IPS-15b (cell line): ENCODE data around the gene FGF10.

Experiments used
- H3K27me3 ChIP-seq: one replicate; pipeline ENCODE4 v1.6.1; 2013; ENCODE audit warnings: low read length; ENCODE audit not compliant: control insufficient read depth, insufficient read depth
- H3K36me3 ChIP-seq: one replicate; pipeline ENCODE4 v1.6.1; 2013; ENCODE audit warnings: low read length; ENCODE audit not compliant: control insufficient read depth, insufficient read depth
- H3K4me1 ChIP-seq: one replicate; pipeline ENCODE4 v1.6.1; 2013; ENCODE audit warnings: mild to moderate bottlenecking, low read length; ENCODE audit not compliant: control insufficient read depth, insufficient read depth
- H3K4me3 ChIP-seq: one replicate; pipeline ENCODE4 v1.5.1; 2013; ENCODE audit warnings: low read depth, low read length
- H3K9ac ChIP-seq: one replicate; pipeline ENCODE4 v1.6.1; 2013; ENCODE audit warnings: low read depth, mild to moderate bottlenecking, low read length
- H3K9me3 ChIP-seq: one replicate; pipeline ENCODE4 v1.6.1; 2013; ENCODE audit warnings: mild to moderate bottlenecking, low read length; ENCODE audit not compliant: control insufficient read depth, insufficient read depth

The FGF10 gene

DNA sequence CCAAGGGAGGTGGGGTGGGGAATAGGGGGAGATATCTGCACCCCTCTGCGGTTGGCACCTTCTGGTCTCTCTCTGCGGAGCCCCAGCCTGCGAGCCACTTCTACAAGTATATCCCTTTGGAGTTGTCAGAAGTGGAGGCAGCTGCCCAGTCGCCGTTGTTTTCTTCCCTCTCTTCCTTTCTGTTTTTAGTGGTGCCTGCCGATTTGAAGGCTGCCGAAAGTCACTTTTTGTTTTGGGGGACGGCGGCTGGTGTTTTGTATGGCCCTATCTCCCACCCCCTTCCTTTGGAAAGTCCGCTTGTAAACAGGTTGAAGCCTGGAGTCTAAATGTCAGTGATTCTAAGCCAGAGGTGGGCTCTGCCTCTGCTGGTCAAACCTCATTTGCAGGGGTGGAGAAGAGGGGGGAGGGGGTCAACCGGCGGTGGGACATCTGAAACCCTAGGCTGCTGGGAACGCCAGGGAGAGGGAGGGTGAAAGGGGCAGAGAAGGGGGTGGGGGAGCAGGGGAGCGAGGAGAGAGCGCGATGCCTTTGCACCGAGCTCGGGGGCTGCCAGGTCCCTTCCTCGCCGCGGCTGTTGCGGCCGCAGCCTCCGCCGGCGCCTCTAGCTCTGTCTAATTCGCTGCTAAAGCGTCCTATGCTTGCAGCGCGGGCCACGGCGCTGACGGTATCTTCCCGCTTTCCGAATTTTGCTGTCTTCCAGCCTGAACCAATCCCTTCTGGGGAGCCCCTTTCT is at the start of gene FGF10:
FGF10 (minus strand) TSS at position 331 of the 733 bp plus-strand sequence. CDS start 738 bp downstream, outside the sequence.
- no peaks in the 10 kb centered on the region for H3K9me3 ChIP-seq
- no peaks in the 10 kb centered on the region for H3K36me3 ChIP-seq
- H3K4me1 ChIP-seq, result peaks cover 12% of the 10 kb centered on the region
- H3K4me3 ChIP-seq, result peak within 1 kb of the TSS; percentile 72
- H3K9ac ChIP-seq, result peak within 1 kb of the TSS; percentile 9
- H3K27me3 ChIP-seq, result peaks cover 47% of the 10 kb centered on the region

DNA sequence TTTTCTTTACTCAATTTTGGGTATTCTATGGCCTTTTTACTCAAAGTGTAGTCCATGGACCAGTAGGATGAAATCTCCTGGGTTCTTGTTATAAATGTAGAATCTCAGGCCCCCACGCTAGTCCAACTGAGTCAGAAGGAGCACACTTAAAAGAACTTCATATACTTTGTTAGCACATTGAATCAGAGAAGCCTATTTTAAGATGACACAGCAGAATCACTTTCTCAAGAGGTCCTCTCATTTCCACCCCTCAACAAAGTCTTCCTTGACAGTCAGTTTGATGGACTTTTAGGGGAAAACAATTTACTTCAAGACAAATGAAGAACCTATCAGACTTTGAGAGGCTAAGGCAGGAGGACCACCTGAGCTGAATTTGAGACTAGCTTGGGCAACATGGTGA is 37.7 kb upstream of the FGF10 start:
- H3K4me3 ChIP-seq, result no peak overlapping the region
- no peaks in the 10 kb centered on the region for H3K27me3 ChIP-seq
- H3K9ac ChIP-seq, result no peak overlapping the region
- no peaks in the 10 kb centered on the region for H3K4me1 ChIP-seq
- no peaks in the 10 kb centered on the region for H3K9me3 ChIP-seq
- no peaks in the 10 kb centered on the region for H3K36me3 ChIP-seq

DNA sequence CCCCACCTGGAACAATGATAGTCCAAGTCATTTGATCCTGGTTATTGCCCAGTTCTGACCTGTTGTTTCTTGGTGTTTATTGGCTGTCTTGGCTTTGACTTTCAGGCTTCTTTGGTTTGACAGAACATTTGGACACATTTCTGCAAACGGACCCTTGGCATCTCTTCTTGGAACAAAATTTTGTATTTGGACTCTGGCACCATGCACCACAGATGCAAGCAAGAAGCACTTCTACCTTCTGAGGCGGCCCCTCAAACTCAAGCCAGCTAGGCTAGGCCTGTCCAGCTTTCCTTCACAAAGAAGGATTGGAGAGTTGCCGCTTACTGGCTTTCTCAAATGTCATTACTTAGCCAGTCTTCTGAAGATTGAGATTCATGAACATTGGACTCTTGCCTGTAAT is 23.1 kb upstream of the FGF10 start:
- H3K9me3 ChIP-seq, result no peaks in the 10 kb centered on the region
- no peaks in the 10 kb centered on the region for H3K27me3 ChIP-seq
- H3K4me1 ChIP-seq, result no peaks in the 10 kb centered on the region
- no peak overlapping the region for H3K9ac ChIP-seq
- no peaks in the 10 kb centered on the region for H3K36me3 ChIP-seq
- no peak overlapping the region for H3K4me3 ChIP-seq

- no peak overlapping the region for H3K4me3 ChIP-seq
- H3K36me3 ChIP-seq, result no peaks in the 10 kb centered on the region
- no peaks in the 10 kb centered on the region for H3K9me3 ChIP-seq
- H3K4me1 ChIP-seq, result no peaks in the 10 kb centered on the region
- H3K27me3 ChIP-seq, result no peaks in the 10 kb centered on the region
- H3K9ac ChIP-seq, result no peak overlapping the region
Measured at GRCh38 chr5:44402084-44402483, 12.9 kb upstream of the FGF10 start.

GRCh38 chr5:44401611-44402010 is 12.4 kb upstream of the FGF10 start:
- no peaks in the 10 kb centered on the region for H3K36me3 ChIP-seq
- no peaks in the 10 kb centered on the region for H3K9me3 ChIP-seq
- H3K9ac ChIP-seq, result no peak overlapping the region
- H3K4me3 ChIP-seq, result no peak overlapping the region
- H3K27me3 ChIP-seq, result no peaks in the 10 kb centered on the region
- H3K4me1 ChIP-seq, result no peaks in the 10 kb centered on the region

DNA sequence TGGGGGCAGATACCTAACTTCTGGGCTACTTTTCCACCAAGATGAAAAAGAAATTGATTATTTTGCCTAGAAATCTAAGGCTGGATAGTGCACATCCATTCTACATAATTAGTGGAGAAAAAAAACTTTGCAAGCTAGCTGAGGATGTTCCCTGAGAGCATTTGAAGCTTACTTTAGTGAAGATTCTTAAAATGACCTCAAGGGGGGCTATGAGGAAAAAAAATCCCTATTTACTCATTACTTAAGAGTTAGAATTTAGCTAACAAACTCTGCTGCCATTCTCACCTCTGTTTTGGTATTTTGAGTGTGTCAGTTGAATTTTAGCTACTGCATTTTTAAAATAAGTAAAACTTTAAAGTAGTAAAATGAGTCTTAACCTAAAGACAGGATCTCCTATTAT is 9.2 kb upstream of the FGF10 start:
- Histone ChIP-seq H3K9me3 (no peaks in the 10 kb centered on the region), H3K9ac (no peak overlapping the region), H3K36me3 (no peaks in the 10 kb centered on the region), H3K27me3 (no peaks in the 10 kb centered on the region), H3K4me3 (no peak overlapping the region), H3K4me1 (no peaks in the 10 kb centered on the region)

- Histone ChIP-seq H3K4me3 (no peak overlapping the region), H3K4me1 (no peaks in the 10 kb centered on the region), H3K27me3 (peaks cover 8% of the 10 kb centered on the region), H3K9me3 (no peaks in the 10 kb centered on the region), H3K9ac (no peak overlapping the region), H3K36me3 (no peaks in the 10 kb centered on the region)
Measured at GRCh38 chr5:44396312-44396711, 7.1 kb upstream of the FGF10 start.

GRCh38 chr5:44390351-44390750 is 1.1 kb upstream of the FGF10 start:
- H3K9ac ChIP-seq, result peak overlapping the region; percentile 9
- H3K27me3 ChIP-seq, result peaks cover 47% of the 10 kb centered on the region
- H3K4me1 ChIP-seq, result peaks cover 12% of the 10 kb centered on the region
- peak overlapping the region; percentile 72 for H3K4me3 ChIP-seq
- no peaks in the 10 kb centered on the region for H3K36me3 ChIP-seq
- no peaks in the 10 kb centered on the region for H3K9me3 ChIP-seq

DNA sequence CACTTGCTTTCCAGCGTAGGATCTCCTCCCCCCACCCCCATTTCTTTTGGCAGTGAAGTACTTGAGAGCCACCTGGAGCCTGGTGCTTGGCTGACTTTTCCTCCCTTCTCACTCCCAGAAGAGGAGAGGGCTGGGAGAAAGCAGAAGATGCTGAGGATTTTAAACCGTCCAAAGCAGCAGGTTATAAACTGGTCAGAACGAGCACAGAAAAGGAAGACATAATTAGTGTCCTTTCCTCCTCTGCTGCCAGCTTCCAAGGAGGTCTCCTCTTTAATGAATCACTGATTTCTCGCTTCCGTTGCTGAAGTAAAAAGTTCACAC is 563 bp upstream of the FGF10 start:
- Histone ChIP-seq H3K4me3 (peak overlapping the region; percentile 72), H3K27me3 (peaks cover 47% of the 10 kb centered on the region), H3K9ac (peak overlapping the region; percentile 9)

DNA sequence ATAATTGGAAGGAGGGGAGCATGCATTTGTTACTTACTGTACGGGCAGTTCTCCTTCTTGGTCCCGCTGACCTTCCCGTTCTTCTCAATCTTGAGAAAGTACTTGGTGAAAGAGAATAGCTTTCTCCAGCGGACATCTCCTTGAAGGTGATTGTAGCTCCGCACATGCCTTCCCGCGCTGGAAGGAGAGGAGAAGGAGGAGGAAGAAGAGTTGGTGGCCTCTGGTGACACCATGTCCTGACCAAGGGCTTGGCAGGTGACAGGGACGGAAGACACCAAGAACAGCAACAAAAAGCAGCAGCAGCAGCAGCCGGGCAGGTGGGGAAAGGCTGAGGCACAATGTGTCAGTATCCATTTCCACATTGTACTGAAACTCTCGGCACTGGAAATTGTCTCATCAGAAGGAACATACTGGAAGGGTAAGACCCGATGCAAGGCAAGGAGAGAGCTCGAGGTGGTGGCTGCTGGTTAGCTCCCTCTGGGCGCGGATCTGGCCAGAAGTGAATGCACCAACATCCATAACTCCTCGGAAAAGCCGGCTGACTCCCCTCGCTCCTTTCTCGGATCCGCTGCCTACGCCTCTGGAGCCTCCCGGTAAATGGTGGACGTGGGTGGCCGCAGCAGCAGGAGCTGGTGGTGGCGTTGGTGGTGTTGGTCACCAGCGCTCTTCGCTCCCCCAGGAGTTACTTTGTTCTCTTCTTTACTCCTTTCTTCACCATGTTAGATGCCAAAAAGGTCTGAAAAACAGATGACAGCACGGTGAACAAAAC is 715 bp downstream of the FGF10 start:
- H3K9ac ChIP-seq, result no peak overlapping the region
- H3K9me3 ChIP-seq, result no peaks in the 10 kb centered on the region
- peaks cover 12% of the 10 kb centered on the region for H3K4me1 ChIP-seq
- peak overlapping the region; percentile 72 for H3K4me3 ChIP-seq
- no peaks in the 10 kb centered on the region for H3K36me3 ChIP-seq
- peaks cover 47% of the 10 kb centered on the region for H3K27me3 ChIP-seq

More for the DNA sequence above, 563 bp upstream of the FGF10 start:
- Histone ChIP-seq H3K9me3 (no peaks in the 10 kb centered on the region), H3K4me1 (peaks cover 12% of the 10 kb centered on the region), H3K36me3 (no peaks in the 10 kb centered on the region)

- no peaks in the 10 kb centered on the region for H3K36me3 ChIP-seq
- no peaks in the 10 kb centered on the region for H3K9me3 ChIP-seq
- peaks cover 47% of the 10 kb centered on the region for H3K27me3 ChIP-seq
- peak overlapping the region; percentile 72 for H3K4me3 ChIP-seq
- no peak overlapping the region for H3K9ac ChIP-seq
- H3K4me1 ChIP-seq, result peaks cover 12% of the 10 kb centered on the region
Measured at GRCh38 chr5:44387921-44388320, 1.3 kb downstream of the FGF10 start.

DNA sequence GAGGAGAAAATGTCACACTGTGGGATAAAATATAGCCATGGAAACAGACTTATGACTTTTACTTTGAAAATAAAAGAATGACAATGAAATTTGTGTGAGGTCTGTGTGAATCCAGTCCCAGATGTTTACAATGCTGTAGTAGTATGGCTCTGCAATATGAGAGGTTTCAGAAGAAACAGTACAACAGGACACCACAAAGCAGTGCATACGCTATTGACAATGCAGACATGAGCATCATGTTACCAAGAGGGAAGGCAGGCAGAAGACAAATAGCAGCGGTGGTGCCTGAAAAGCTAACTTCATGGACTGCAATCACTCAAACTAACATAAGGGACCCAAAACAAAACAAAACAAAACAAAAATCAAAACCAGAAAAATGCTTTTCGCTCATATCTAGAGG is 1.8 kb downstream of the FGF10 start:
- H3K9me3 ChIP-seq, result no peaks in the 10 kb centered on the region
- no peaks in the 10 kb centered on the region for H3K36me3 ChIP-seq
- peaks cover 47% of the 10 kb centered on the region for H3K27me3 ChIP-seq
- H3K4me1 ChIP-seq, result peaks cover 12% of the 10 kb centered on the region
- no peak overlapping the region for H3K9ac ChIP-seq
- H3K4me3 ChIP-seq, result peak overlapping the region; percentile 72
